ENCODE results near the gene PTPN1. TPM values are rescaled to one million over a fixed set of nuclear protein-coding genes. Genes with fewer than 3 reads are reported as not detected.

Gene PTPN1
- total RNA-seq, 2 donors from 2014 or later = 33.2 to 37.9 TPM

- Histone ChIP-seq H3K4me1 (peaks cover 5% of the 10 kb centered on the region), H3K9ac (ENCODE audit: low read depth in 2 of 2, low read length in 2 of 2) (no peak overlapping the region), H3K27me3 (no peaks in the 10 kb centered on the region), H3K36me3 (no peaks in the 10 kb centered on the region), H3K27ac (no peak overlapping the region), H3K4me3 (no peak overlapping the region), H3K9me3 (no peaks in the 10 kb centered on the region)
- TF ChIP-seq CTCF (IDR thresholded peaks at IDR 0.05) = no peak
- intact Hi-C loops (cut with DNase I) = loop anchor here (10.0 kb wide), 1 partner anchor 190 kb away; no protein-coding TSS in a partner anchor
- DNase-seq = no peak
Measured at GRCh38 chr20:50464725-50465650, 45.2 kb upstream of the PTPN1 start.

GRCh38 chr20:50467174-50467573, 43.0 kb upstream of the PTPN1 start:
- TF ChIP-seq CTCF (IDR thresholded peaks at IDR 0.05) = no peak
- Histone ChIP-seq H3K27ac (no peak overlapping the region), H3K9me3 (no peaks in the 10 kb centered on the region), H3K4me3 (no peak overlapping the region), H3K36me3 (no peaks in the 10 kb centered on the region), H3K4me1 (peaks cover 7% of the 10 kb centered on the region), H3K9ac (ENCODE audit: low read depth in 2 of 2, low read length in 2 of 2) (no peak overlapping the region), H3K27me3 (no peaks in the 10 kb centered on the region)
- DNase-seq = no peak
- intact Hi-C loops (cut with DNase I) = loop anchor here (10.0 kb wide), 1 partner anchor 192 kb away; no protein-coding TSS in a partner anchor

DNA sequence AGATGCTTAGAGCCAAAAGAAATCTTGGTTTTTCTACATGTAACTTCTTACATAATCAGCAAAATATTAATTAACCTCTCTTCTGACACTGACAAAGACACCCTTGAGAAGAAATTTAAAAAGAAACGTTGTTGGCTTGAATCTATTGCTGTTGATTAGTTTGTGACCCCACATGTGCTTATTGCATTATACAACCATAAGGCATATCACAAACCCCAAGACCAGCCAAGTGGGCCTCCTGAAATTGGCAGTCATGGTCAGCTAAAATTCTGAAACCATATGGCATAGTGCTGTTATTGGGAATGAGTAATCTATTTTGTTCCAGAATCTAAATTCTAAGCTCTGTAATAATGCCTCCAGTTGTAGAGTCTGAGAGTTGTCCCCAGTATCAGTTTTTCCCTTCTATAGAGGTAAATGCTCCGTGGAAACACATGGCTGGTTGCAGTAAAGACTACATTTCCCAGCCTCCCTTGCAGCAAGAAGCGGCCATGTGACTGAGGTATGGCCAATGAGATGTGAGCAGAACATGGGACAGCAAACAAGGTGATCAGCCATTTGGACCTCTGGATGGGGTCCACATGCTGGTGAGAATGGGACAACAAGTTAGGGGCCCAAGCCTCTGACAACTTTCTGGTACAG, 42.3 kb upstream of the PTPN1 start:
- Histone ChIP-seq H3K9ac (ENCODE audit: low read depth in 2 of 2, low read length in 2 of 2) (no peak overlapping the region), H3K27ac (no peak overlapping the region), H3K4me1 (peaks cover 7% of the 10 kb centered on the region), H3K27me3 (no peaks in the 10 kb centered on the region), H3K9me3 (no peaks in the 10 kb centered on the region), H3K4me3 (no peak overlapping the region), H3K36me3 (no peaks in the 10 kb centered on the region)
- peak; percentile 52 for DNase-seq
- intact Hi-C loops (cut with DNase I) = loop anchor here (10.0 kb wide), 1 partner anchor 193 kb away; no protein-coding TSS in a partner anchor
- TF ChIP-seq CTCF (IDR thresholded peaks at IDR 0.05) = no peak

- no peak for TF ChIP-seq CTCF (IDR thresholded peaks at IDR 0.05)
- no peak for DNase-seq
- H3K9me3 ChIP-seq = no peaks in the 10 kb centered on the region
- H3K36me3 ChIP-seq = no peaks in the 10 kb centered on the region
- intact Hi-C loops (cut with DNase I) = loop anchor here (10.0 kb wide), 1 partner anchor 194 kb away; no protein-coding TSS in a partner anchor
- H3K4me3 ChIP-seq = no peak overlapping the region
- H3K9ac ChIP-seq (ENCODE audit: low read depth in 2 of 2, low read length in 2 of 2) = no peak overlapping the region
- peaks cover 7% of the 10 kb centered on the region for H3K4me1 ChIP-seq
- H3K27me3 ChIP-seq = no peaks in the 10 kb centered on the region
- no peak overlapping the region for H3K27ac ChIP-seq
Measured at GRCh38 chr20:50468378-50468798, 41.8 kb upstream of the PTPN1 start.

GRCh38 chr20:50469176-50469723, 40.9 kb upstream of the PTPN1 start:
- Histone ChIP-seq H3K9ac (ENCODE audit: low read depth in 2 of 2, low read length in 2 of 2) (no peak overlapping the region), H3K36me3 (no peaks in the 10 kb centered on the region), H3K9me3 (no peaks in the 10 kb centered on the region), H3K27me3 (no peaks in the 10 kb centered on the region), H3K4me3 (no peak overlapping the region), H3K27ac (no peak overlapping the region), H3K4me1 (peaks cover 7% of the 10 kb centered on the region)
- intact Hi-C loops (cut with DNase I) = loop anchor here (10.0 kb wide), 1 partner anchor 194 kb away; no protein-coding TSS in a partner anchor
- no peak for DNase-seq
- no peak for TF ChIP-seq CTCF (IDR thresholded peaks at IDR 0.05)

Data from colonic mucosa (tissue), 4 donors.